Measurements from ENCODE around the gene BBOX1. TPM values are rescaled to one million over a fixed set of nuclear protein-coding genes. Genes with fewer than 3 reads are reported as not detected.

Gene BBOX1
- total RNA-seq, 1 experiment from 2014 or later, result 0.33 TPM

GRCh38 chr11:27094120-27094519 lies 53.5 kb downstream of the BBOX1 start:
- no peaks in the 10 kb centered on the region for H3K36me3 Mint-ChIP-seq (ENCODE audit: insufficient read depth, unreplicated experiment)
- ChIA-PET CTCF (no interaction called here), POLR2A (no interaction called here)
- BruUV-seq (replicated peaks), result no TSS peak
- no peaks in the 10 kb centered on the region for H3K9me3 Mint-ChIP-seq (ENCODE audit: unreplicated experiment)
- H3K27ac Mint-ChIP-seq (ENCODE audit: low read depth, unreplicated experiment), result no peak overlapping the region
- no peak for TF ChIP-seq CTCF (IDR thresholded peaks at IDR 0.05; ENCODE audit: unreplicated experiment)
- no peaks in the 10 kb centered on the region for H3K27me3 Mint-ChIP-seq (ENCODE audit: insufficient read depth, unreplicated experiment)
- DNase-seq (ENCODE audit: unreplicated experiment), result no peak
- intact Hi-C loops (cut with micrococcal nuclease), result no loop called here
- H3K4me3 Mint-ChIP-seq (ENCODE audit: unreplicated experiment), result no peak overlapping the region
- H3K4me1 Mint-ChIP-seq (ENCODE audit: insufficient read depth, unreplicated experiment), result peaks cover 8% of the 10 kb centered on the region

- H3K9me3 Mint-ChIP-seq (ENCODE audit: unreplicated experiment), result no peaks in the 10 kb centered on the region
- TF ChIP-seq CTCF (IDR thresholded peaks at IDR 0.05; ENCODE audit: unreplicated experiment), result no peak
- no peaks in the 10 kb centered on the region for H3K27me3 Mint-ChIP-seq (ENCODE audit: insufficient read depth, unreplicated experiment)
- peaks cover 8% of the 10 kb centered on the region for H3K4me1 Mint-ChIP-seq (ENCODE audit: insufficient read depth, unreplicated experiment)
- no peak for DNase-seq (ENCODE audit: unreplicated experiment)
- POLR2A ChIA-PET, result interaction anchor here (1.1 kb wide), 1 partner anchor 343 kb away, joined by 3 read pairs; no protein-coding TSS in a partner anchor
- intact Hi-C loops (cut with micrococcal nuclease), result no loop called here
- H3K27ac Mint-ChIP-seq (ENCODE audit: low read depth, unreplicated experiment), result no peak overlapping the region
- CTCF ChIA-PET, result interaction anchor here (0.6 kb wide), 1 partner anchor 27 kb away, joined by 3 read pairs; no protein-coding TSS in a partner anchor
- no TSS peak for BruUV-seq (replicated peaks)
- H3K36me3 Mint-ChIP-seq (ENCODE audit: insufficient read depth, unreplicated experiment), result no peaks in the 10 kb centered on the region
- H3K4me3 Mint-ChIP-seq (ENCODE audit: unreplicated experiment), result no peak overlapping the region
Measured at GRCh38 chr11:27095059-27095458, 54.4 kb downstream of the BBOX1 start.

- no TSS peak for BruUV-seq (replicated peaks)
- H3K27me3 Mint-ChIP-seq (ENCODE audit: insufficient read depth, unreplicated experiment), result no peaks in the 10 kb centered on the region
- H3K27ac Mint-ChIP-seq (ENCODE audit: low read depth, unreplicated experiment), result no peak overlapping the region
- ChIA-PET POLR2A (interaction anchor here (1.1 to 1.9 kb wide), 2 partner anchors 55 to 344 kb away, joined by 3 to 9 read pairs; partner anchors contain the start of gene BBOX1), CTCF (interaction anchor here (0.6 kb wide), 1 partner anchor 391 kb away, joined by 3 read pairs; no protein-coding TSS in a partner anchor)
- no peak overlapping the region for H3K4me3 Mint-ChIP-seq (ENCODE audit: unreplicated experiment)
- TF ChIP-seq CTCF (IDR thresholded peaks at IDR 0.05; ENCODE audit: unreplicated experiment), result no peak
- intact Hi-C loops (cut with micrococcal nuclease), result no loop called here
- DNase-seq (ENCODE audit: unreplicated experiment), result no peak
- no peaks in the 10 kb centered on the region for H3K9me3 Mint-ChIP-seq (ENCODE audit: unreplicated experiment)
- H3K4me1 Mint-ChIP-seq (ENCODE audit: insufficient read depth, unreplicated experiment), result peaks cover 8% of the 10 kb centered on the region
- H3K36me3 Mint-ChIP-seq (ENCODE audit: insufficient read depth, unreplicated experiment), result no peaks in the 10 kb centered on the region
Measured at GRCh38 chr11:27095887-27096286, 55.3 kb downstream of the BBOX1 start.

GRCh38 chr11:27097551-27097950 lies 56.9 kb downstream of the BBOX1 start:
- no peak overlapping the region for H3K4me3 Mint-ChIP-seq (ENCODE audit: unreplicated experiment)
- intact Hi-C loops (cut with micrococcal nuclease), result no loop called here
- H3K27me3 Mint-ChIP-seq (ENCODE audit: insufficient read depth, unreplicated experiment), result no peaks in the 10 kb centered on the region
- DNase-seq (ENCODE audit: unreplicated experiment), result no peak
- TF ChIP-seq CTCF (IDR thresholded peaks at IDR 0.05; ENCODE audit: unreplicated experiment), result no peak
- ChIA-PET POLR2A (interaction anchor here (0.6 to 1.2 kb wide), 2 partner anchors 12 to 55 kb away, joined by 3 to 5 read pairs; no protein-coding TSS in a partner anchor), CTCF (interaction anchor here (0.6 kb wide), 1 partner anchor 373 kb away, joined by 3 read pairs; no protein-coding TSS in a partner anchor)
- BruUV-seq (replicated peaks), result no TSS peak
- no peaks in the 10 kb centered on the region for H3K9me3 Mint-ChIP-seq (ENCODE audit: unreplicated experiment)
- H3K4me1 Mint-ChIP-seq (ENCODE audit: insufficient read depth, unreplicated experiment), result peaks cover 8% of the 10 kb centered on the region
- H3K27ac Mint-ChIP-seq (ENCODE audit: low read depth, unreplicated experiment), result no peak overlapping the region
- no peaks in the 10 kb centered on the region for H3K36me3 Mint-ChIP-seq (ENCODE audit: insufficient read depth, unreplicated experiment)
